ENCODE results near the gene IP6K1.

DNA sequence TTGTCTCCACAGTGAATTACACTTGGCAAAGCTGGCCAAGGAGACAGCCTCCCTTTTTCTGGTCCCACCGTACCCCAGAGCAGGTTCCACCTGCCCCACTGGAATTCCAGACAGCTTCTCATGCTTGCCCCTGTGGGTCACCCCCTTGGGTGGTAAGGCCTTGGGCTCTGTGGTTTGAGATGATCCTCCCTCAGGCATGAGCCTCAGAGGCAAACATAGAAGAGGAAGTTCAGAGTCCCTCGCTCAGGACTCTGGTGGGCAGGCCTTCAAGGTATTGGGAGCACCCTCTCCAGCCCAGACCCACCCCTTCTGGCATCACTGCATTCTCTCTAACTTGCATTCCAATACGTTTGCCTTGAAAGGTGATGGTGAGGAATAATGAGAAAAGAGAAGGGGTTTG is 45.0 kb upstream of the IP6K1 start:
- TF ChIP-seq, protein P1, sequence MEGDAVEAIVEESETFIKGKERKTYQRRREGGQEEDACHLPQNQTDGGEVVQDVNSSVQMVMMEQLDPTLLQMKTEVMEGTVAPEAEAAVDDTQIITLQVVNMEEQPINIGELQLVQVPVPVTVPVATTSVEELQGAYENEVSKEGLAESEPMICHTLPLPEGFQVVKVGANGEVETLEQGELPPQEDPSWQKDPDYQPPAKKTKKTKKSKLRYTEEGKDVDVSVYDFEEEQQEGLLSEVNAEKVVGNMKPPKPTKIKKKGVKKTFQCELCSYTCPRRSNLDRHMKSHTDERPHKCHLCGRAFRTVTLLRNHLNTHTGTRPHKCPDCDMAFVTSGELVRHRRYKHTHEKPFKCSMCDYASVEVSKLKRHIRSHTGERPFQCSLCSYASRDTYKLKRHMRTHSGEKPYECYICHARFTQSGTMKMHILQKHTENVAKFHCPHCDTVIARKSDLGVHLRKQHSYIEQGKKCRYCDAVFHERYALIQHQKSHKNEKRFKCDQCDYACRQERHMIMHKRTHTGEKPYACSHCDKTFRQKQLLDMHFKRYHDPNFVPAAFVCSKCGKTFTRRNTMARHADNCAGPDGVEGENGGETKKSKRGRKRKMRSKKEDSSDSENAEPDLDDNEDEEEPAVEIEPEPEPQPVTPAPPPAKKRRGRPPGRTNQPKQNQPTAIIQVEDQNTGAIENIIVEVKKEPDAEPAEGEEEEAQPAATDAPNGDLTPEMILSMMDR (IDR thresholded peaks at IDR 0.05; ENCODE audit: borderline replicate concordance, extremely low read depth, low read length, poor library complexity, severe bottlenecking): no peak
- TF ChIP-seq EZH2 (IDR thresholded peaks at IDR 0.05; ENCODE audit: borderline replicate concordance, low read depth, low read length, severe bottlenecking): no peak
